HG03442 (cell line): Measurements from ENCODE around the gene DENND4B.
"Not testable (repeated sequence)": the region's sequence is repeated elsewhere in the genome, so short reads cannot be mapped to it uniquely, and the experiment has no call there.

Experiments used
- ATAC-seq: cut with Tn5 transposase; IDR thresholded peaks from one replicate; pipeline ENCODE4 v1.9.1; 2021; ENCODE audit warnings: mild to moderate bottlenecking, moderate library complexity; ENCODE audit not compliant: unreplicated experiment

Gene DENND4B, protein sequence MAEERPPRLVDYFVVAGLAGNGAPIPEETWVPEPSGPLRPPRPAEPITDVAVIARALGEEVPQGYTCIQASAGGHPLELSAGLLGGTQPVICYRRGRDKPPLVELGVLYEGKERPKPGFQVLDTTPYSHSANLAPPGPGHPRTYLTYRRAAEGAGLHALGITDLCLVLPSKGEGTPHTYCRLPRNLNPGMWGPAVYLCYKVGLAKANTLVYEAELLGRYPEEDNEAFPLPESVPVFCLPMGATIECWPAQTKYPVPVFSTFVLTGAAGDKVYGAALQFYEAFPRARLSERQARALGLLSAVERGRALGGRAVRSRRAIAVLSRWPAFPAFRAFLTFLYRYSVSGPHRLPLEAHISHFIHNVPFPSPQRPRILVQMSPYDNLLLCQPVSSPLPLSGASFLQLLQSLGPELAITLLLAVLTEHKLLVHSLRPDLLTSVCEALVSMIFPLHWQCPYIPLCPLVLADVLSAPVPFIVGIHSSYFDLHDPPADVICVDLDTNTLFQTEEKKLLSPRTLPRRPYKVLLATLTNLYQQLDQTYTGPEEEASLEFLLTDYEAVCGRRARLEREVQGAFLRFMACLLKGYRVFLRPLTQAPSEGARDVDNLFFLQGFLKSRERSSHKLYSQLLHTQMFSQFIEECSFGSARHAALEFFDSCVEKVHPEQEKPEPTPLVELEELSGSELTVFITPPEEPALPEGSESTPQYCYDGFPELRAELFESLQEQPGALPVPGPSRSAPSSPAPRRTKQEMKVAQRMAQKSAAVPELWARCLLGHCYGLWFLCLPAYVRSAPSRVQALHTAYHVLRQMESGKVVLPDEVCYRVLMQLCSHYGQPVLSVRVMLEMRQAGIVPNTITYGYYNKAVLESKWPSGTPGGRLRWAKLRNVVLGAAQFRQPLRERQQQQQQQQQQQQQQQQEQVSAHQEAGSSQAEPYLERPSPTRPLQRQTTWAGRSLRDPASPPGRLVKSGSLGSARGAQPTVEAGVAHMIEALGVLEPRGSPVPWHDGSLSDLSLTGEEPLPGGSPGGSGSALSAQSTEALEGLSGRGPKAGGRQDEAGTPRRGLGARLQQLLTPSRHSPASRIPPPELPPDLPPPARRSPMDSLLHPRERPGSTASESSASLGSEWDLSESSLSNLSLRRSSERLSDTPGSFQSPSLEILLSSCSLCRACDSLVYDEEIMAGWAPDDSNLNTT (N-terminal part only)

DNA sequence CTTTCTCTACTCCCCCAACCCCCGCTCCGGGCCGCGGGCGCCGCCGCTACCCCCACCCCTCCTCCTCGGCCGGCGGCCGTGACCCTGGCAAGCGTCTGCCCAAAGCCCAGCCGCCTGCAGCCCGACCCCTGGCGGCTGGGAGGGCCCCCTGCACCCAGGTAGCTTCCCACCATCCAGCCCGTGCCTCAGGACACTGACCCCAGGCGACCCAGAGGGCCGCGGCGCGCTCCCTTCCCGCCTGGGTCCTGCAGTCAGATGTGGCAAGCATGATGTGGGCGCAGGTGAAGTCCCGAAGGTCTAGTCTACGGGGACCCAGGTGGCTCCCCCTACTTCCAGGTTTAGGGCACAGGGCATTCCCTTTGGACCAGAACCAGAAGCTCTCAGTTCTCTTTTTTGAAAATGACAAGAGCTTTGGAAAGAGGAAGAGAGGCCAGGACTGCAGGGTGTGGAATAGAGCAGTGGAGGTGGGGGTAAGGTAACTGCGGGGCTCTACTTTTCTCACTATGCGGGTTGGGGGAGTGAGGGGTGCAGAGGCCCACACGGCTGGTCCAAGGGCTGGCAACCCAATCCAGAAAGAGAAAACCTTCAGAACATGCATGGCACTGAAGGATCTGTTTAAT, at the start of gene DENND4B:
Gene DENND4B (minus strand): TSS at position 97 of the 620 bp plus-strand sequence. CDS start 2,344 bp downstream, outside the sequence.
- ATAC-seq = peak; percentile 54

DNA sequence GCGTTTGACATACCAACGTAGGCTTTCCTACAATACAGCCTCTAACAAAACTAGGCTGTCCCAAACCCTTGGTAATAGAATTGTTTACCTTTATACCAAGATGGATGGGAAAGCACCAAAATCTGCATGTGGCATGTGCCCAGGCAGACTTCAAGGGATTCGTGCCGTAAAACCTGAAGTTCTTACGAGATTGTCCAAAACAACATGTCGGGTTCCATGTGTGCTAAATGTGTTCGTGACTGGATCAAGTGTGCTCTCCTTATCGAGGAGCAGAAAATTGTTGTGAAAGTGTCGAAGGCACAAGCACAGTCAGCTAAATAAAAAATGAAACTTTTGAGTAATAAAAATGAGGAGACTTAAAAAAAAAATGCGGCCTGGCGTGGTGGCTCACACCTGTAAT, 49.1 kb upstream of the DENND4B start:
- no peak for ATAC-seq

DNA sequence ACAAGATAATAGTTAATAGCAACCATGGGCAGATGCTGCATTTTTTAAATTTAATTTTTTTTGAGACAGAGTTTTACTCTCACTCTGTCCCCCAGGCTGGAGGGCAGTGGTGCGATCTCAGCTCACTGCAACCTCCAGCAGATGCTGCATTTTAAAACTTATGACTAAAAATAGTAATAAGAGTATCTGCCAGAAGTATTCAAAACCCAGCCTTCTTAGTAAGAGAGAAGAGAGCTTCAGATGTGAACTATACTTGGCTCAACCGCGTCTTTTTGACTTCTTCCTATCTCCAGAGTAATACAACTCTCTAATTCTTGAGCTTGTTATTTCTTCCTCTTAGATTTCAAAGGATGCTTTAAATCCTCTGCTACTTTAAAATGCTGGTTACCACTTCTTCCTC, 48.7 kb upstream of the DENND4B start:
- ATAC-seq = no peak

DNA sequence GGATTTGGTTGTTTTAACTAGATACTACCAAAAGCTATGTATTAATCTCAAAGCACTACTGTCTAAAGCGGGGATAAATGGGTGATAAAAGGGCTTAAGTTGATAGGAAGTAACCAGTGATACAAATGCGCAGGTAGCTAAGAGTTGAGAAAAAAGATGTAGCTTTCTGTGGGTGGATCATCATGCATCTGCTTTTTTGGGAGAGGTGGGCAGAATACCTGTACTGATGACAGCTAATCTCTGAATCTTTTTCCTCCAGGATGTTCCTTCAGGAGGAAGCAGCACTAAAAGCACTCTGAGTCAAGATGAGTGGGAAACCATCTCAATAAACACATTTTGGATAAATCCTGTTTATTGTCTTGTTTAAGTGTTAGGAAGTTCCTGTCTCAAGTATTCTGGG, 45.3 kb upstream of the DENND4B start:
- ATAC-seq = no peak

DNA sequence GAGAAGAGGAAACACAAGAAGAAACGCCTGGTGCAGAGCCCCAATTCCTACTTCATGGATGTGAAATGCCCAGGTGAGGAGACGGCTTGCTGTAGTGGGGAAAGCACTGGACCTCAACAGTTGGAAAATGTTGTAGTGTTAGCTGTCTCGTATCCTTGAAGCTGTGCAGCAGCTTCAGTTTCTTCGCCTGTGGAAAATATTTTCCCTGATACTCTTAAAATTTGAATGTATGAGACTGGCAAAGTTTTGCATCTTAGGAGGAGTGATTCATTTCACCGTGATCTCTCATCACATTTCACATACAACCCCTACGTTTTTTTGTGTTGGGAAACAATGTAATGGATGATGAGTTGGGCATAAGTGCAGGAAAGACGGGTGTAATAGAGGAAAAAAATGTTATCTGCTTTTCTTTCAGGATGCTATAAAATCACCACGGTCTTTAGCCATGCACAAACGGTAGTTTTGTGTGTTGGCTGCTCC, 44.7 kb upstream of the DENND4B start:
- no peak for ATAC-seq

DNA sequence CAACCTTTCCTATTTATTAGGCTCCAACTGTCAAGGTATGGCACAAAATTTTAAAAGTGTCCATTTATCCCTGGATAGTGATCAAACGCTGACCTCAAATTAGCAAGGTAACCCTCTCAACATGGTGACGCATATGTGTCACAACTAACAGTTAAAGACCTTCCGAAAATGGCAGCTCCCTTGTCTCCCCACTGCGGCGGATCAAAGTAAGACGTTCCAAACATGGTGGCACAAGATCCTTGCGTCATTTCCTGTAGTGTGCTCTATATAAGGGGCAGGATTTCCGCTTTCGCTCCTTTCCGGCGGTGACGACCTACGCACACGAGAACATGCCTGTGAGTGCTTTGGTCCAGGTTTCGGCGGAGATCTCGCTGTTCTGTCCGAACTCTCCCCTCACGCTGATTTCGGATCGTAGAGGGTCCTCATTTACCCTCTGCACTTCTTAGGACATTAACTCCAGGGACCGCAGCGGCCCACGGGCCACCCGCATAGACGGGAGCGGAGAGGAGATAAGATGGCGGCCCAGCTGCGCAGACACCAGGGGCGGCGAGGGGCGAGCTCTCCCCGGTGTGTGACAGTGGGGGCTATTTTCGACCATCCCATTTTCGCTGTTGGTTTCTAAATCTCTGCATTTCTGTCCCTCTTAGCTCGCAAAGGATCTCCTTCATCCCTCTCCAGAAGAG, 44.1 kb upstream of the DENND4B start, which contains the start of gene RPS27:
Gene RPS27 (plus strand): TSS at position 295 of the 683 bp plus-strand sequence. CDS start 35 bp downstream, at position 330.
- peak; percentile 69 for ATAC-seq

DNA sequence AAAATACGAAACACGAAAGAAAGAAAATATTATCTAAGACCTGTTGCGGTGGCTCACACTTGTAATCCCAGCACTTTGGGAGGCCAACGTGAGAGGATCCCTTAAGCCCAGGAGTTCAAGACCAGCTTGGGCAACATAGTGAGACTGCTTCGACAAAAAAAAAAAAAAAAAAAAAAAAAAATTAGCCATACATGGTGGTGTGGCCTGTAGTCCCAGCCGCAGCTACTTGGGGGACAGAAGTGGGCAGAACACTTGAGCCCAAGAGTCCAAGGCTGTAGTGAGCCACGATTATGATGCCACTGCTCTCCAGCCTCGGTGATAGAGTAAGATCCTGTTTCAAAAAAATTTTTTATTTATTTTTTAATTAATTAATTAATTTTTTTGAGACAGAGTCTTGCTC, 41.1 kb upstream of the DENND4B start:
- ATAC-seq = no peak

DNA sequence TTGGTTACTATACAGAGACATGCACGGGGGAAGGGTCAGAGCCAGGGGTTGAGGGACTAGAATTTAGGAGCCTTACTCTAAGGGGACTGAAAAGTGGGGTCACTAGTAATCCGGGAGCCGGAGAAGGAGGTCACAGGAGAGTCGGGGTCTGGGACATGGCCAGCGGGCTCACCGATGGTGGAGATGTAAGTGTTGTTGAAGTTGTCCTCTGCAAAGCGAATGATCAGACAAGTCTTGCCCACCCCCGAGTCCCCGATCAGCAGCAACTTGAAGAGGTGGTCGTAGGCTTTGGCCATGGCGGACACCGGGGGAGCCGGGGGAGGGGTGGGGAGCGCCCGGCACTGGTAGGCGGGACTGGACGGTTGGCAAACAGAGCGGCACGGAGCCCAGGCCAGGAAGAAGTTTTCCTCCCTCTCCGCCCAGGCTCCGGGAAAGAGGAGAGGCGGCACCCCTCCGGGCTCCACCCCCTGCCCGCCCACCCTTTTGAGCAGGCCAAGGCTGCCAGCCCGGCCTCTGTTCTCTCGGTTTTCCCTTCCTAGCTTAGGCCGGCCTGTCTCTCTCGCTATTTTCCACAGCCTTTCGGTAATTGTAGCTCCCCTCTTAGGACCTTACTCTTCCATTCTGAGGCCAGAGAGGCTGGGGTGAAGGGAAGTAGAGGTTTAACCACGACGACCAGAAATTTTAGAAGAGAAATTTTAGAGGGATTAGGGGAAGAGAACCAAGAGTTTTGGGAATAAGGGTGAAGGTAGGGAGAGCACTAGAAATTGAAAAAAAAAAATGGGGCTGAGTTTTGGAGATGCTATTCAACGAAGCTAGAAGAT, 39.6 kb upstream of the DENND4B start, which contains the start of gene RAB13:
Gene RAB13 (minus strand): TSS at position 399 of the 821 bp plus-strand sequence. CDS start 103 bp downstream, at position 296.
- ATAC-seq = no peak

DNA sequence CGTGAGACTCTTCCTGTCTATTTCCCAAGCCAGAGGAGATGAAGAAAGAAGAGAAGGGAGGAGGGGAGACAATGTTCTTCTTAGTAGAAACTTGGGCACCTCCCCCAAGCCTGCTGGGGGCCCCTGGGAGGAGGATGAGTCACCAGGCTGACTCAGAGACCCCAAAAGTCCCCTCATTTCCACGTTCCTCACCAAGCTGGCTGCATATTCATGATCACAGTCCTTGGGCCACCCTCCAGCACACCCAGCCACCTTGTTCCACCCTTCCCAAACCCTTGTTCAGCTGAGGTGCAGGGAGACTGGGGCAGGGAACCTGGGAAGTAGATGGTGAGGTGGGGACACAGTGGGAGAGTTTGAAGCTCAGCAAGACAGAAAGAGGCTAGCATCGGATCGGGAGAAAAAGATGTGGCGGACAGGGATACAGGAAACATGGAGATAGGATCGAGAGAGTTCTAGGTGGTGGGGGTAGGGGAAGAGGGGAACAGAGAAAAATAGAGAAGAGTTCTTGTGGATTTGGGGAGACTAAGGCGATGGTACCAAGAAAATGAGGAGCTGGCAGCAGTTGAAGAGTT, 38.9 kb upstream of the DENND4B start:
- no peak for ATAC-seq

DNA sequence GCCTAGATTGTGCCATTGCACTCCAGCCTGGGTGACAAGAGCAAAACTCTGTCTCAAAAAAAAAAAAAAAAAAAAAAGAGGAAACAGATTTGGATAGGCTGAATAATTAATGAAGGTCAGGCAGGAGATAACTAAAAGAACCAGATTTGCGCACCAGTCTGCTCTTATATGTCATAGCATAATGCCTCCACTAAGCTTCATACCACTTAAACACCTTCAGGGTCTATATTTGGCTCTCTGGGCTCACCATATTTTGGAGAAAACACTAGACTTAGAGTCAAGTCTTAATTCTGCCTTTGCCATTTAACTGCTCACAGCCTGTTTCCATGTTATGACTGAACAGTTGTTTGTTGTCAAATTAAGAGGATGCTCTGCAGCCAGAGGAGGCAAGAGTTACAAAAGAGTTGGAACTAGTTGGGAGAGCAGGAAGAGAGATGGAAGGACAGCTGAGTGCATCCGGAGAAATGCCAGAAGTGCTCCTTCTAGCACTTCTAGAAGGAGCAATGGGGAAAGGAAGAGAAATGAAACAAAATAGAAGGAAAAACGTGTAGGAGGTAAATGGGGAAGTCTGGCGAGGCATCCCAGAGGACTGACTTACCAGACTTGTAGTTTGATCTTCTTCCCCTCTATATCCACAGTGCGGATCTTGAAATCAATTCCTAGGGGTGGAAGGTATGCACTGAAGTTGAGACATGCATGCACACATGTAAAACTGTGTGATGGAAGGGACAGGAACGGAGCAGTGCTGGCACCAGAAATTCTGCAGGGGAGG, 37.8 kb upstream of the DENND4B start:
- ATAC-seq = no peak

DNA sequence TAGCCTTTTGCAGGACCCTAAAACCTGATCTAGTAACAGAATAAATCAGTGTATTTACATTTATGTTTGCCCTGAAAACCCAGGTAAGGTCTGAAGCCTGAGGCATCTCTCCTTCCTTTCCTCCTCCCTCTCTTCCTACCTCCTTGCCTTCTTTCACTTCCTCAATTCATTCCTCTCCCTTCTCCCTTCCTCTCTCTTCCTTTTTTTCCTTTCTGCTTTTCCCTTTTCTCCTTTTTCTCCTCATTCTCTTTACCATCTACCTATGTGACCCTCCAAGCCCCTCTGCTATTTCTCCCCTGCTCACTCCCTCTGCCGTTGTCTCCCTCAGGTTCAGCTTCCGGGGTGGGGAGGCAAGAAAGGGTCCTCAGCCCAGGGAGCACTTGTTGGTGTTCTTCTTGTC, 35.2 kb upstream of the DENND4B start:
- not testable (repeated sequence) for ATAC-seq

DNA sequence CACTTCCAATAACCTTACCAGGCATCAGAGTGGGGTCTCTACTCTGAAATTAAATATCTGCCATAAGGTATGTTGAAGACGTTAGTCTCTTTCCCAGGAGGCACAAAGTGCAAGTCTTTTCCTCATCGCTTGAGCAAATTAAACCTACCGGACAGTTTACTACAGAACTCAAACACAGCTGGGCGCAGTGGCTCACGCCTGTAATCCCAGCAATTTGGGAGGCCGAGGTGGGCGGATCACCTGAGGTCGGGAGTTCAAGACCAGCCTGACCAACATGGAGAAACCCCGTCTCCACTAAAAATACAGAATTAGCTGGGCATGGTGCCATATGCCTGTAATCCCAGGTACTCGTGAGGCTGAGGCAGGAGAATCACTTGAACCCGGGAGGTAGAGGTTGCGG, 32.6 kb upstream of the DENND4B start:
- ATAC-seq = not testable (repeated sequence)

DNA sequence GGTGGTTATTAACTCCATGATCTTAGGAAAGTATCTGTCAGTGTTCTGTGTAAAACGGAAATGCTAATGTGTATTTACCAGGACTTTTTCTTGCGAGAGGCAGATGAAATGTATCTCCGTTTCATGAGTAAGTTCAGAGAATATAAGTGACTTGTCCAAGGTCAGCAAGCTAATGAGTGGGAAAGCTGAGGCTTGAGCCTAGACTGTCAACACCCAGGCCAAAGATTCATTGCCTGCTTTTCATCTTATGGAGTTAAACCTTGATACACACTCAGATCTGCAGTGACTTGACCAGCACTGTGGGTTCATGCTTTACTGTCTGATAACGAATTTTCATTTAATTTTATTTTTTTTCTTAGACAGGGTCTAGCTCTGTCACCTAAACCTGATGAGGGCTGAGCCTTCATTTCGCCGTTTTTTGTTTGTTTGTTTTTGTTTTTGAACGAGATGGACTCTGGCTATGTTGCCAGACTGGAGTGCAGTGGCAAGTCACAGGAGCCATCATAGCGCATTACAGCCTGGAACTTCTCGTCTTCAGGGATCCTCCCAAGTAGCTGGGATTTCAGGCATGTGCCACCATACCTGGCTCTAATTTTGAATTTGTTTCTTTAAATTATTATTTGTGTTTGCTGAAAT, 31.9 kb upstream of the DENND4B start:
- ATAC-seq = no peak

DNA sequence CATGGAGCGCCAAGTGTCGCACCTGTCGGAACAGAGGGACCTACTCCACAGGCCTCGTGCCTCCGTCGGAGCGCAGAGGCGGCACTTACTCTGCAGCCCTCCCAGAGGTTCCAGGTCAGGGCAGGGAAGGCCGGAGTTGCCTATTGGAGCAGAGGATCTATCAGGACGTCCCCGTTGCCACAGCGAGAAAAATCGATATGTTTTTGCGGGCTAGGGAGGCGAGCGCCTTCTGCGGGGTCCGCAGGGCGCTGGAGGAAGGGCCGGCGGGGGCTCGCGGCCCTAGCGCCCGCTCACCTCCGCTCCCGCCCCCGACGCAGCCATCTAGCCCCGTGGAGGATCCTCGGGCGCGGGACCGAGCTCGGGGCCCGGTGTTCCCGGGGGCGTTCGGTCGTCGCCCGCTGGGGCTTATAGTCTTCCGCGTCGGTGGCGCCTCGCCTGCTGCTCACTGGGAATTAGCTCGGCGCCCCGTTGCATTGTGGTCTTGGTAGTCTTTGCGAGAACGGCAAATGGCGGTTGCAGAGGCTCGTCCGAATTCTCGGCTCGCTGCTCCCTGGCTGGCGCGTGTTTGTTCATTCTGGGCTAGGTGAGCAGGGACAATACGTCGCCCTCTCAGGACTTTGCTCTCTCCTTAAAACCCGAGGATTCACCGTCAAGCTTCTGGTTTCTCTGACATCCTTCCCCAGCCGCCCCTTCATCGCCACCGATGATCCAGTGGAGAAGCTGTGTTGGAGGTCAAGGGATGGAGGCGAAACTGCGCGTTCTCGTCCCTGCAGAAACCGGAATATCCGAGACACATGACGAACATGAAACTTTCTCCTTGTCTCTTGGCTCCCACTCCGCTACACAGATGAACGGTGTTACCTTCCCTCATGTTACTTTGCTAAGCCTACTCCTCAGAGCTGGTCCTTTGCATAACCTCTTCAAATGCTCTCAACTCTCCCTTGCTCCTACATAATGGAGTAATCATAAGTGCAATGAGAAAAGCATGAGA, 31.0 kb upstream of the DENND4B start, which contains the start of gene JTB:
Gene JTB (minus strand): TSS at position 425 of the 991 bp plus-strand sequence. CDS start 422 bp downstream, at position 3.
- peak; percentile 72 for ATAC-seq

DNA sequence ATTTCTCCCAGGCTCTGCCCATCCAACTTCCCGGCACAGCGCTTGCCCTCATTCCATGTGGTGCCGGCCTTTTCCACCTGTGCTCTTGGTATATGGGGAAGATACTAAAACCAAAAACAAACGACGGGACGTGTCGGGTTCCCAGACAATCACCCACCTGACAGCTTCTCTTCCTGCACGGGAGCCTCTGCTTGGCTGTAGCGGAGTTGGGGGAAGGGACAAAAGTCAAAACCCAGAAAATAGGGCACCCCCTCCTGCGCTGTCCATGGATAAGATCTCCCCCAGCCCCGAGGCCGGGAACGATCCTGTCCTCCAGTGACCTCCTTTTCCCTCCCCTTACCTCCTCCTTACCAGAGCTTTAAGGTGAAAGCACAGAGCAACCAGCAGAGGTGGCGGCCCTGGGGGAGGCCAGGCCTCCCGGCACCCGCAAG, 30.3 kb upstream of the DENND4B start:
- ATAC-seq = no peak

DNA sequence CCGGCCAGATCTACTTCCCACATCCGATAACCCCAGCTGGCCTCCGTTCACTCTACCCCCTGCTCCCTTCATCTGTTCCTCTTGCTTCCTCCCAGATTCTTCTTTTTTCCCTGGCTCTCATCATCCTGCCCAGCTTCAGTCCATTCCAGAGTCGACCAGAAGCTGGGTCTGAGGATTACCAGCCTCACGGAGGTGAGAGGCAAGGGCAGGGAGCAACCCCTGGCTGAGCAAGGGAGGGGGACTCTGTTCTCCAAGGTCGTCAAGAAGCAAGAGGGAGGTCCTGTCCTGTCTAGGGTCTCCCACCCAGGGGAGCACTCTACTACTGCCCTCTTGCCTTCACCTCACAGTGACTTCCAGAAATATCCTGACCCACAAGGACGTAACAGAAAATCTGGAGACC, 27.0 kb upstream of the DENND4B start:
- no peak for ATAC-seq
